A549 (cell line): ENCODE data around the gene JMJD6.

Experiments
- CBX2 ChIP-seq: fragments of 200-600 bp; sonication (generic); IDR thresholded peaks from 2 replicates; pipeline ENCODE4 v1.6.1; 2016; ENCODE audit warnings: low read depth, mild to moderate bottlenecking, borderline replicate concordance
- CEBPB ChIP-seq, 2 experiments: fragments of >200 bp in 1 of 2; sonication (Bioruptor Twin) in 1 of 2; formaldehyde crosslinking in 1 of 2; IDR thresholded peaks; 2 replicates each; pipeline ENCODE4 v1.6.1; 2012 to 2016
- CTCF ChIP-seq: fragments of >200 bp; sonication (Bioruptor Twin); formaldehyde crosslinking; IDR thresholded peaks from 3 replicates; pipeline ENCODE4 v1.5.1; 2016
- HMGXB4 ChIP-seq: fragments of 250-450 bp; sonication (Bioruptor Pico); IDR thresholded peaks from 2 replicates; pipeline ENCODE4 v1.5.0; 2021; ENCODE audit warnings: mild to moderate bottlenecking, moderate library complexity, borderline replicate concordance
- HOXA7 ChIP-seq: fragments of 250-450 bp; sonication (Bioruptor Pico); IDR thresholded peaks from 2 replicates; pipeline ENCODE4 v1.5.0; 2020; ENCODE audit warnings: mild to moderate bottlenecking, moderate library complexity
- JUN ChIP-seq, 2 experiments: fragments of >200 bp; sonication (Bioruptor Twin); formaldehyde crosslinking; IDR thresholded peaks; 2 replicates in 1 of 2; 3 replicates in 1 of 2; pipeline ENCODE4 v1.6.1; 2016 to 2017
- MYC ChIP-seq: IDR thresholded peaks from 2 replicates; pipeline ENCODE4 v1.6.1; 2012; ENCODE audit warnings: mild to moderate bottlenecking, inconsistent platforms, low read length, improper control_type of control experiment, borderline replicate concordance
- POLR2A ChIP-seq: IDR thresholded peaks from 2 replicates; pipeline ENCODE4 v1.6.1; 2012; ENCODE audit warnings: mild to moderate bottlenecking, low read length
- POLR2AphosphoS2 ChIP-seq: conservative IDR thresholded peaks from 2 replicates; pipeline ENCODE4 v1.6.1; 2012; ENCODE audit warnings: low read length, improper control_type of control experiment, inconsistent platforms
- RCOR1 ChIP-seq: fragments of 150-350 bp; IDR thresholded peaks from 2 replicates; pipeline ENCODE4 v1.6.1; 2014; ENCODE audit warnings: antibody characterized with exemption, low read length, low read depth
- TF ChIP-seq, protein P1 (sequence below): IDR thresholded peaks from 2 replicates; pipeline ENCODE4 v1.6.1; 2012

- TF ChIP-seq HOXA7 (CRISPR knock-in tag), result no peak
- no peak for TF ChIP-seq CTCF
- TF ChIP-seq POLR2AphosphoS2, result no peak
- TF ChIP-seq, protein P1, sequence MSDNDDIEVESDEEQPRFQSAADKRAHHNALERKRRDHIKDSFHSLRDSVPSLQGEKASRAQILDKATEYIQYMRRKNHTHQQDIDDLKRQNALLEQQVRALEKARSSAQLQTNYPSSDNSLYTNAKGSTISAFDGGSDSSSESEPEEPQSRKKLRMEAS, result no peak
- TF ChIP-seq RCOR1, result no peak
- TF ChIP-seq CBX2, result no peak
- TF ChIP-seq POLR2A, result no peak
- TF ChIP-seq CEBPB (IDR thresholded peaks at IDR 0.05), result no peak
- no peak for TF ChIP-seq HMGXB4 (CRISPR knock-in tag)
- TF ChIP-seq JUN (IDR thresholded peaks at IDR 0.05), result no peak
- no peak for TF ChIP-seq MYC
Observed at GRCh38 chr17:76700270-76700616, 26.2 kb downstream of the JMJD6 start.
